ENCODE results near the gene TEX11.

- TF ChIP-seq POLR2A (IDR thresholded peaks at IDR 0.05) = no peak
- no peak for TF ChIP-seq CTCF (IDR thresholded peaks at IDR 0.05)
- TF ChIP-seq EP300 (IDR thresholded peaks at IDR 0.05) = no peak
- TF ChIP-seq POLR2AphosphoS5 (IDR thresholded peaks at IDR 0.05) = no peak
Observed at GRCh38 chrX:70636218-70636617, 272.3 kb downstream of the TEX11 start.

Measured in stomach (tissue), 4 donors.